GM23338 (cell line): ENCODE results near the gene TNFRSF6B. TPM values are rescaled to one million over a fixed set of nuclear protein-coding genes. Genes with fewer than 3 reads are reported as not detected.

Experiments
- ATAC-seq: fragments of 200-7000 bp; cut with Tn5 transposase; 3 replicates; pipeline ENCODE4 v1.9.1; 2020
- DNase-seq: peaks from one replicate; pipeline ENCODE4 v3.0.0-alpha.2; 2015; ENCODE audit warnings: low spot score
- H2AFZ ChIP-seq: fragments of 200-600 bp; sonication (generic); 2 replicates; pipeline ENCODE4 v1.8.0; 2016; ENCODE audit warnings: antibody characterized with exemption, mild to moderate bottlenecking, moderate library complexity
- H3F3A ChIP-seq: fragments of 200-600 bp; sonication (generic); replicated peaks from 2 replicates; pipeline ENCODE4 v1.8.0; 2017; ENCODE audit warnings: antibody characterized with exemption, mixed run types, low read depth
- H3K27ac ChIP-seq: fragments of 200-600 bp; sonication (generic); 2 replicates; pipeline ENCODE4 v1.6.1; 2016; ENCODE audit warnings: low read depth
- H3K27me3 ChIP-seq: fragments of 200-600 bp; sonication (generic); 2 replicates; pipeline ENCODE4 v1.8.0; 2016; ENCODE audit warnings: mild to moderate bottlenecking, mixed run types, moderate library complexity; ENCODE audit not compliant: insufficient read depth
- H3K36me3 ChIP-seq: fragments of 200-600 bp; sonication (generic); 2 replicates; pipeline ENCODE4 v1.8.0; 2016; ENCODE audit warnings: mild to moderate bottlenecking; ENCODE audit not compliant: insufficient read depth
- H3K4me1 ChIP-seq: fragments of 200-600 bp; sonication (generic); 2 replicates; pipeline ENCODE4 v1.8.0; 2016; ENCODE audit warnings: mild to moderate bottlenecking, moderate library complexity; ENCODE audit not compliant: insufficient read depth
- H3K4me2 ChIP-seq: fragments of 200-600 bp; sonication (generic); 2 replicates; pipeline ENCODE4 v1.7.1; 2017; ENCODE audit warnings: mixed run types
- H3K4me3 ChIP-seq: fragments of 200-600 bp; sonication (generic); 2 replicates; pipeline ENCODE4 v1.6.1; 2016; ENCODE audit warnings: mixed run types
- H3K79me2 ChIP-seq: fragments of 200-600 bp; sonication (generic); replicated peaks from 2 replicates; pipeline ENCODE4 v1.8.0; 2017; ENCODE audit warnings: mild to moderate bottlenecking; ENCODE audit not compliant: insufficient read depth
- H3K9me2 ChIP-seq: fragments of 200-600 bp; sonication (generic); 2 replicates; pipeline ENCODE4 v1.8.0; 2017; ENCODE audit not compliant: insufficient read depth
- H4K20me1 ChIP-seq: fragments of 200-600 bp; sonication (generic); replicated peaks from 2 replicates; pipeline ENCODE4 v1.8.0; 2017; ENCODE audit warnings: mild to moderate bottlenecking; ENCODE audit not compliant: insufficient read depth
- H3K27ac Mint-ChIP-seq: 2 replicates; pipeline ENCODE4 v1.8.0; 2020; ENCODE audit warnings: inconsistent platforms, mild to moderate bottlenecking, moderate library complexity, mixed read lengths
- H3K27me3 Mint-ChIP-seq: 3 replicates; pipeline ENCODE4 v1.8.0; 2022; ENCODE audit warnings: low read depth, mild to moderate bottlenecking, moderate library complexity, mixed read lengths, inconsistent platforms; ENCODE audit not compliant: insufficient read depth, poor library complexity
- H3K36me3 Mint-ChIP-seq: 3 replicates; pipeline ENCODE4 v1.8.0; 2021; ENCODE audit warnings: low read depth, mild to moderate bottlenecking, inconsistent platforms, moderate library complexity, mixed read lengths
- H3K4me1 Mint-ChIP-seq: 3 replicates; pipeline ENCODE4 v1.8.0; 2020; ENCODE audit warnings: mild to moderate bottlenecking, inconsistent platforms, mixed read lengths
- H3K4me3 Mint-ChIP-seq: 3 replicates; pipeline ENCODE4 v1.8.0; 2021; ENCODE audit warnings: moderate library complexity, mild to moderate bottlenecking, inconsistent platforms, mixed read lengths
- H3K9me3 Mint-ChIP-seq: 3 replicates; pipeline ENCODE4 v1.8.0; 2020; ENCODE audit warnings: moderate library complexity, mild to moderate bottlenecking, inconsistent platforms, mixed read lengths
- CREB1 ChIP-seq: fragments of 250-450 bp; sonication (Bioruptor Pico); IDR thresholded peaks from 2 replicates; pipeline ENCODE4 v1.5.0; 2020; ENCODE audit warnings: low read depth, mild to moderate bottlenecking, moderate library complexity
- ETS1 ChIP-seq: IDR thresholded peaks from 2 replicates; pipeline ENCODE4 v1.6.1; 2016; ENCODE audit warnings: antibody characterized with exemption
- EZH2phosphoT487 ChIP-seq: fragments of 200-600 bp; sonication (generic); IDR thresholded peaks from one replicate; pipeline ENCODE4 v1.8.1; 2018; ENCODE audit warnings: antibody characterized with exemption; ENCODE audit not compliant: unreplicated experiment
- JUNB ChIP-seq: IDR thresholded peaks from one replicate; pipeline ENCODE4 v1.6.1; 2016; ENCODE audit warnings: antibody characterized with exemption; ENCODE audit not compliant: unreplicated experiment
- NANOG ChIP-seq: IDR thresholded peaks from 2 replicates; pipeline ENCODE4 v1.6.1; 2016; ENCODE audit warnings: antibody characterized with exemption, borderline replicate concordance
- POLR2AphosphoS5 ChIP-seq: IDR thresholded peaks from 2 replicates; pipeline ENCODE4 v1.6.1; 2016; ENCODE audit warnings: antibody characterized with exemption, low read depth
- REST ChIP-seq: IDR thresholded peaks from one replicate; pipeline ENCODE4 v1.6.1; 2018; ENCODE audit warnings: antibody characterized with exemption; ENCODE audit not compliant: unreplicated experiment
- ZNF462 ChIP-seq: fragments of 250-450 bp; sonication (Bioruptor Pico); IDR thresholded peaks from 2 replicates; pipeline ENCODE4 v1.5.0; 2020; ENCODE audit warnings: mild to moderate bottlenecking, moderate library complexity
- polyA plus RNA-seq: library from polyadenylated mRNA; unstranded; fragments of >200 nt; fragmentation: Nextera tagmentation; extraction: Ambion mirVana; gene quantifications from 2 replicates; pipeline ENCODE4 v1.2.1, GENCODE V29; 2016
- total RNA-seq: library from RNA; depleted of rRNA; stranded (reverse); fragments of >200 nt; shearing (Covaris generic); gene quantifications from 2 replicates; pipeline ENCODE4 v1.2.3, GENCODE V29; 2014

The TNFRSF6B gene
- total and polyA plus RNA-seq, 2 experiments from 2014 or later, result 0.28 TPM; not detected in 1

- Histone ChIP-seq H3K4me3 (no peak overlapping the region), H3K27ac (no peak overlapping the region)
These were observed 32.2 kb upstream of the TNFRSF6B start for GRCh38 chr20:63664143-63664851.

More at GRCh38 chr20:63664143-63664851, 32.2 kb upstream of the TNFRSF6B start:
- Histone ChIP-seq H4K20me1 (no peaks in the 10 kb centered on the region; the same call in 1 of the 2 replicates), H3K27me3 (no peaks in the 10 kb centered on the region), H3K4me1 (0 out of 2 replicates have a peak, but pooled peaks cover 3% of the 10 kb centered on the region), H3K4me2 (no peak overlapping the region), H3F3A (no peaks in the 10 kb centered on the region), H2AFZ (no peak overlapping the region), H3K36me3 (no peaks in the 10 kb centered on the region), H3K79me2 (peaks cover 2% of the 10 kb centered on the region), H3K9me2 (no peaks in the 10 kb centered on the region)
- H3K4me1 Mint-ChIP-seq, result peaks cover 12% of the 10 kb centered on the region
- no peaks in the 10 kb centered on the region for H3K9me3 Mint-ChIP-seq
- H3K27me3 Mint-ChIP-seq, result peaks cover 11% of the 10 kb centered on the region
- TF ChIP-seq POLR2AphosphoS5 (no peak), CREB1 (CRISPR knock-in tag) (no peak), JUNB (no peak), ZNF462 (CRISPR knock-in tag) (no peak), EZH2phosphoT487 (no peak), NANOG (no peak), ETS1 (no peak), REST (no peak)
- no peak for DNase-seq
- H3K27ac Mint-ChIP-seq, result no peak overlapping the region
- H3K4me3 Mint-ChIP-seq, result no peak overlapping the region
- ATAC-seq, result no peak
- H3K36me3 Mint-ChIP-seq, result peaks cover 62% of the 10 kb centered on the region
